Dedifferentiated amniotic fluid mesenchymal stem cell (primary cell): ENCODE measurements around the gene EXOC6B.
"Not testable (repeated sequence)": the region's sequence is repeated elsewhere in the genome, so short reads cannot be mapped to it uniquely, and the experiment has no call there.

Source experiments
- DNase-seq: peaks from one replicate; pipeline ENCODE4 v3.0.0-alpha.2; 2016; ENCODE audit errors: extremely low spot score

The EXOC6B gene

DNA sequence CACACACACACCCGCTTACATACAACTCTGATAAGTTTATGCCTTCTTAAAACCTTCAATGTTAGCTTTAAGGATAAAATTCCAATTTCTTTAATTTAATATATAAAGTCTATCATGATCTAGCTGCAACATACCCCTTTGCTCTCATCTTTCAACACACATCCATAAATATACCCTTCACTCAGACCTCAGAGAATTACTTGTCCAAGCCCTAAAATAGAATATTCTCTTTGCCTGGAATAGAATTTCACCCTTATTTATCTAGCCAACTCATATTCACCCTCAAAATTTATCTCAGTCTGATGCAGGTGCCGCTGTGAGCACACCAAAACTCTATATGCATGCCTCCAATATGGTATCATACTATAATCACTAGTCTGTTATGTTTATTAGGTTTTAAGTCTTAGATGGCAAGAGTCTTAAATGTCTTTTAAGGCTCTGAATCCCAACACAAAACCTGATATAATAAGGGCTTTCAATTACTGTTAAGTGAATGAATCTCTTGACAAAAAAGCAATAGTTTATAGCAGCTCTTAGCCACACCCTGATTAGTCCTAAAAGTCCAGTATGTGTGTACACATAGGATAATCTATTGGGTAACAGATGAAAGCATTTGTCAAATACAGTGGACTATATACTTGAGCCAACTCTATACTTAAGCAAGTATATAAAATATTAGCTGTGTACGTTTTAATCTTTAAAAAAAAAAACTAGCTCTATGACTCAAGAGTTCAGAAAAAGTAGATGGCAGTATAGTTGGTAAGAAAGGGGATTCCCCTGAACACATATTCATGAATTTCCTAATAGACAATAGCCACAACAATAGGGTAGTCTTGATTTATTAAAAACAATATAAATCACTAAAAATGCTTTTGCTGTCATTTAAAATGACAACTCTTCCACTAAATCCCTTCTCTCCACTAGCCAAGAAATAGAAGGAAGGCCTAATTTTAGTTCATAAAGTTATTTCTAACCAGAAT, 144.5 kb downstream of the EXOC6B start:
- no peak for DNase-seq

GRCh38 chr2:72678024-72678423, 147.8 kb downstream of the EXOC6B start:
- DNase-seq: no peak

DNA sequence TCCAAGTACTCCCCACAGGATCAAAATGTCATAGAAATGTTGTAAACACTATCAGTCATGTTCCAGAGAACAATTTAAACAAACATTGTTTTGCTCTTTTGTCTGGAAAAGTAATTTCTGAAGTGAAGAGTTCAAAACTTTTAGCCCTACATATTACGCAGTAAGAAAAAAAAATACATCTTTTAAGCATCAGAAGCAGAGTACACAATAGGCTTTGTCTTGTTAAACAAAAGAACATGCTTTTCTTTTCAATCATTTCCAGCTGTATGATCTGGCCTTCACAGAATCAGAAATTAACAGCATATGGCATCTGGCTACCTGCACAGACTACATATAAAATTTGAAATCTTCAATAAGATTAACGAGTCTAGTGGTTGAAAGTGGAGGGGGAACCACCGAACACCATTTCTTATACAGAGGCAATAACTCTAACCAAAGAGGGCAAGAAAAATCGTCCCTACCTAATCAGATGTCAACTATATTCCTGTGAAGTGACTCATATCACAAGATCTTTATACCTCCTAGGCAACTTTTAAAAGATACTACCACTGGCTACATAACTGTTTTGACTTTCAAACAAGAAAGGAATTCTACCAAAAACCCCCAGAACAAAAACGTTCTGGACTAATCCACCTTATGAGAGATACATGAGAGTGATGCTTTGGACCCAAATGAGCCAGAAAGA, 149.3 kb downstream of the EXOC6B start:
- peak; percentile 15 for DNase-seq

GRCh38 chr2:72674982-72675915, 150.6 kb downstream of the EXOC6B start:
- DNase-seq: no peak

DNA sequence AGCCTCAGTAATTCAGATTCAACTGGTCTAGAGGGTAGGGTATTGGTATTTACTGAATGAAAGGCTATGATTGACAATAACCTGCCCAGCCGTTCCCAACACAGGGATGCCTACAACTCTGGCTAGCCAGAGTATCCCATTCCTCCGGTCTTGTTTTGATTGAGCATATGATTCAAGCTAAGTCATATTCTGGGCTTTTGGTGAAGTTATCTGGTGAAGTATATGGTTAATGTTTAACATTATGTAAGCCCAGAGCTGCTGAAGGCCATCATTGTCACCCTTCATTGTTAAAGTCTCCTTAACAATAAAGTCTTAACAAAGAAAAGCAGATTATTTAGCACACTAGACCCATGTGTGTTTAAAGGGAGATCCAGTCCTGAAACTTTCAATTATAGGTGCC, 152.6 kb downstream of the EXOC6B start:
- no peak for DNase-seq

DNA sequence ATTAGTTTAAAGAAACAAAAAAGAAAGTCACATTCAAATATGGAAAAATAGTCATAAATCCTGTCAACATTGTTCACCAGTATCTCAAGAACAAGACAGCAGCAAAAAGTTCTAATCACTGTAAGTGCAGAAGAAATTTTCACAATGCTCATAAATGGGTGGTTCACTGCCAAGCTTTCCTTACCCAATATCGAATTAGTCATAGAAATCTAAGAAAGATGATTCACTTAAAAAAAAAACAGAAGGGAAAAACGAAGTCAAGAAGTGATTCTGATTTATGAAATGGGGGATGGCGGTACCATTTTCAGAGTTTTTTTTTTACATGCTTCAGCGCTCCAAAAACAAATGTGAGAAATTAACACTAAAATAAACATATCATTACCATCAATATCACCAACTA, 156.7 kb downstream of the EXOC6B start:
- DNase-seq: peak; percentile 30

GRCh38 chr2:72668647-72669046, 157.2 kb downstream of the EXOC6B start:
- no peak for DNase-seq

GRCh38 chr2:72665448-72665847, 160.4 kb downstream of the EXOC6B start:
- DNase-seq: no peak

DNA sequence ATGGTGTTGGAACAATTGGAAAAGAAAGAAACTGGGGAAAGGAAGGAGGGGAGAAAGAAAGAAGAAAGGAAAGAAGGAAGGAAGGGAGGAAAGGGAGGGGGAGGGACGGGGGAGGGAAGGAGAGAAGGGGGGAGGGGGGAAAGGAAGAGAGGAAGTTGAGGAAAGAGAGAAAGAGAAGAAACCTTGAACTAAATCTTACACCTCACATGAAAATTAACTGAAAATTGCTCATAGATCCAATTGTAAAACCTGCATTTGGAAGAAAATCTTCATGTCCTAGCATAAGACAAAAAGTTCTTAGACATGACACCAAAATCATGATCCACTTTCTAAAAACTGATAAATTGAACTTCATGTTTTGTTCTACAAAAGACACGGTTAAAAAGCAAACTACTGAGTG, 163.8 kb downstream of the EXOC6B start:
- no peak for DNase-seq

- no peak for DNase-seq
These were observed 176.0 kb downstream of the EXOC6B start for GRCh38 chr2:72649810-72650209.

GRCh38 chr2:72641221-72641620, 184.6 kb downstream of the EXOC6B start:
- DNase-seq: not testable (repeated sequence)

GRCh38 chr2:72638600-72639211, 187.1 kb downstream of the EXOC6B start:
- DNase-seq: no peak

DNA sequence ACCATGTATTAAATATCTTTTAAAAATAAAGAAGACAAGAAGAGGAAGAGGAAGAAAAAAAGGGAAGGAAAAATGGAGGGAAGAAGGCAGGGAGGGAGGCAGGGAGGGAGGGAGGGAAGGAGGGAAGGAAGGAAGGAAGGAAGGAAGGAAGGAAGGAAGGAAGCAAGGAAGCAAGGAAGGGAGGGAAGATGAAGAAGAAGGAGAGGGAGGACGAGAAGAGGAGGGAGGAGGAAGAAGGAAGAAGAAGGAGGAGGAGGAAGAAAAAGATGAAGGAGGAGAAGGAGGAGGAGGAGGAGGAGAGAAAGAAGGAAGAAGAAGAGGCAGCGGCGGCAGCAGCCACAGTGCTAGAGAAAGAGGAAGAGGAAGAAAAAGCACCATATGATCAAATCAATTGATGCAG, 189.6 kb downstream of the EXOC6B start:
- no peak for DNase-seq

DNA sequence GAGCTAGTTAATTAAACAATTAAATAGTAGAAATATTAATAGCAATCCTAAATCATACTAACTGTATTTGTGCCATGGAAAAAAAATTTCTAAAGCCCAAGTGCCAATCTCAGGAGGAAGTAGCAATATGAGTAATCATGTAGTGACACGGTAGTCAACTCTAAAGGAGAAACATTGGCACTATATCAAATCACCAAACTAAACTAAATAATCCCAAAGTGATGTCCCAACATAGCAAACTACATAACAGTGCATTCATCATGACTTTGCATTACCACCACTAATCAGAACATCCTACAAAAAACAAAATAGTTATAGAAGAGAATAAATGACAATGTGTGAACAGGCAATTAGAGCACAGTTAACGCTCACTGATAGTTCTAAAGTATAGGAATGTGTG, 195.1 kb downstream of the EXOC6B start:
- no peak for DNase-seq

DNA sequence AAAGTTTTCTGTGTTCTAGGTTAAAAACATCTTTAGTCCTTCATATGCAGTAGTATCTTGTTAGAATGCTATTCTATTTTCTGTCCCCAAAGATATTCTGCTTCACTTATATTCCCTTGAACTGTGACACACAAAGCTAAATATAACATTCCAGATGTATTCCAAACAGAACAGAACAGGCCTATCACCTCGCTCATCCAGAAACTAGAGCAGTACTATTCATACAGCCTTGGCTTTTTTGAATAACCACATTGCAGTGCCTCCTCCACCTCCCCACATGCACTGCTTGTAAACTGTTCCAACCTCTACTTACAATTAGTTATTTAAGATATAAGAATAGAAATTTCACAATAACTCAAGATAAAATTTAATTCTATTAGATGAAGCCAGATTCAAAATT, 196.8 kb downstream of the EXOC6B start:
- no peak for DNase-seq

DNA sequence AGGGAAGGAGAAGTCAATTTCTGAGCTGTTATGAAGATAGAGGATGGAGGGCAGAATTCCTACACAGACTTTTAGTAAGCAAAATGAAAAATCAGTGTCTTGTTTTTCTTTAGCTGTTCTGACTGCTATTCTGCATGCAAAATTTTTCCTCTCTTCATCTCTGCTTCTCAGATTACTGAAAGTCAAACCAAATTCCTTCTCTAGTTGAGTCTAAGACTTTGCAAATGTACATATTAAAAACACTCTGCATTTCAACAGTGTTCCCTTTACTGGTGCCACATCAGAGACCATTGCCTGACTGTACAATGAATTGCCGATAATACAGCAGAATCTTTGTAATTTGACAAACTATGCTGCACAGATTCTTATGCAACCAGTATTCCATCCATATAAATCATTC, 198.8 kb downstream of the EXOC6B start:
- DNase-seq: peak; percentile 19

GRCh38 chr2:72625366-72625765, 200.5 kb downstream of the EXOC6B start:
- DNase-seq: no peak

DNA sequence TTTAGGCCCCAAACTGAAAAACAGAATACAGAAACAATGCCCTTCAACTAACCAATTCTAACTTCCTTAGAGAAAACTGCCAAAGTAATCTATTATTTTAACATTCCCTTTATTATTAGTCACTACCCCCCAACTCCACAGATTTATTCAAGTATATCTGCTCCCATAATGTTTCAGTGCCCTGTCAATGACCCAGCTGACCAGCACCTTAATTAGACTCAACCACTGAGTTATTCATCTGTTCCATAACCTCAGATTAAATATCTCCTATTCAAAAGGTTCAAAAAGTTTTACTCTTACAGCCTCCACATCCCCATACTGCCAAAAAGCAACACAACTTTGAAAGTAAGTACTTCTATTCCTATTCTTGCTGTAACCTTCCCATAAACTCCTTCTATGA, 202.4 kb downstream of the EXOC6B start:
- DNase-seq: no peak

DNA sequence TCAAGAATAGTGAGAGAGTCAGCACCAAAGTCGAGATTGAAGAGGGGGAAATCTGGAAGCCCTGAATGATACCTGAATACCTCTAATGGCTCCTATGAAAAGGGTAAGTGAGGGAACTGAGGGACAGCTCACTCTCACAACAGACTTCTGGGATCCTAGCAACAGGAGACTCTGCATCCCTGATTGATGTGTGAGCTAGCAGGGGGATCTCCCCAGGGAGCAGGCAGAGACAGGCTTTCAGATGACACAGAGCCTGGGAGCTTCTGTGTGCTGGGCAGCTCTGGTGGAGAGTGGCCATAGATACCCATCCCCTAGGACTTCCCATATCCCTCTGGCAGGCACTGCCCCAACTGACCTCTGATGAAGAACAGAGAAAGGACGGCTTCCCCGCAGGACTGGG, 206.2 kb downstream of the EXOC6B start:
- no peak for DNase-seq

DNA sequence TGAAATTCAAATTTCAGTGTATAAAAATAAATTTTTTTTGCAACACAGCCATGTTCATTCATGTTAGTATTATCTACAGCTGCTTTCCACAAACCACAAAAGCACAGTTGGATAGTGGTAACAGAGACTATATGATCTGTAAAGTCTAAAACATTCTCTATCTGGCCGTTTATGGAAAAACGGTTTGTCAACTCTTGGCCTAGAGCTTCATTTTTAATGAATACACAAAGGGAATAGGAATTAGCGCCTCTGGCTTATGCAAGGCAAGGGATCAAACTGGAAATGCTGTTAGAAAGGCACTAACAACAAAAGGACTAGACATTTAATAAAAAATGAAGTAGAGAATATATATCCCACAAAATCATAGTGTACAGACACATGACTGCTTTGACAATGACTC, 211.9 kb downstream of the EXOC6B start:
- DNase-seq: no peak

- DNase-seq: peak; percentile 59
These were observed 213.1 kb downstream of the EXOC6B start for GRCh38 chr2:72612614-72613160.
